GM18909 (cell line): Measurements from ENCODE around the gene MYO1G.
"Not testable (repeated sequence)": the region's sequence is repeated elsewhere in the genome, so short reads cannot be mapped to it uniquely, and the experiment has no call there.

Source experiments
- ATAC-seq: cut with Tn5 transposase; IDR thresholded peaks from one replicate; pipeline ENCODE4 v1.9.1; 2021; ENCODE audit warnings: mild to moderate bottlenecking; ENCODE audit not compliant: unreplicated experiment, poor library complexity

MYO1G gene

DNA sequence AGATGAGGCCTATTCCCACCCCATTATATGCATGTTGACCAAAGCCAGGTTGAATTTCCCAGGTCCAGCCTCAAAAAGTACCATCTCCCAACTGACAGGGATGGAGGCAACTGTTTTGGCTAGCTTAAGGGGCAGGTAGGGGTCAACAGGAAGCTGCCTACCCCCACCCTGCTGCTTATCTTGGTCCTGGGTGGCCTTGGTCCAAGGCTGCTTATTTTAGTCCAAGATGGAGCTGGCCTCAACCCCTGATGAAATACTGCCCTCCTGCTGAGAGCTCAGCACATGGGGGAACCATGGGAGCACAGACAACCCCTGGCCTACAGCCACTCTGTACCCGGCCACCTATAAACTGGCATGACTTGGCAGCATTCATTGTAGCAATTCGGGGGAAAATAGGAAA lies 23.1 kb downstream of the MYO1G start:
- ATAC-seq: no peak

DNA sequence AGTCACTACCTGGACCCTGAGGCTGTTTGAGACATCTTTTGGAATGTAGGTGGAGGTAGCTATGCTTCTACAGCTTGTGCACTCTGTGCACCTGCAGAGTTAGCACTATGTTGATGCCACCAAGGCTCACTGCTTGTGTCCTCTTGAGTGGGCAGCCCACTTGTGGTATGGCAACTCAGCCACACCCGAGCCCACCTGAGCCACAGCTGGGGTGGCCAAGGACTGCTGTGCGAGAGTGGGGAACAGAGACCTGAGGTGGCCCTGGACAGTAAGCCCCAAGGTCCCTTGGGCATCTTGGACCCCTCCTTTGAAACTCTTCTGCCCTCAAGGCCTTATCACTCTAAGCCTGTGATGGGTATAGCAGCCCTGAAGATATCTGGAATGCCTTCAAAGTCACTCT lies 25.7 kb downstream of the MYO1G start:
- ATAC-seq: no peak

DNA sequence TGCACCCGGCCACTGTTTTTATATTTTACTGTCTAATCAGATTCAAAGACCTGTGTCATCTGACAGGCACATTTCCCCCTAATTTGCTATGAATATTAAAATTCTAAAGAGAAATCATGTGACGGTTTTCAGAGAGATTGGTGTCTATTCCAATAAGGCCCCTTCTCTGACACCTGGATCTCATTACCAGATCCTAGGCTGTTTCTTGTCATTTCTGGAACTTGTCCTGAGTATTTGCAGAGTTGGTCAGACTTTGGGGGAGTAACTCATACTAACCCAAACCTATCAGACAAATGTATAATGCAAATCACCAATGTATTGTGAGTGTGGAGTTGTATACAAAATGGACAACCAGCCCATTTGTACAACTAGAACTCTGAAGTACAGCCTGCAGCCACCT lies 29.5 kb downstream of the MYO1G start:
- no peak for ATAC-seq

DNA sequence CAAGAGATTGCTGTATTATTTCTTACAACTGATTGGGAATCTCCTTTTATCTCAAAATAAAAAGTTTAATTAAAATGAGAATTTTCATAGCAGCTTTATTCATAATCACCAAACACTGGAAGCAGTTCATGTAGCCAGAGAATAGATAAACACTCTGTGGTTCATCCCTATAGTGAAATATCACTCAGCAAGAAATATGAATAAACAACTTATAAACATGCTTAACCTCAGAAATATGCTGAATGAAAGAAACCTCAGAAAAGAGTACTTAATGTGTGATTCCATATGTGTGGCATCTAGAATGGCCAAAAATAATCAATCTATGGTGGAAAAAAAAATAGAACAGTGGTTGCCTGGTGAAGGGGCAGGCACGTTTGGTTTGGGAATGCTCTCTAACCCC lies 33.3 kb downstream of the MYO1G start:
- no peak for ATAC-seq

DNA sequence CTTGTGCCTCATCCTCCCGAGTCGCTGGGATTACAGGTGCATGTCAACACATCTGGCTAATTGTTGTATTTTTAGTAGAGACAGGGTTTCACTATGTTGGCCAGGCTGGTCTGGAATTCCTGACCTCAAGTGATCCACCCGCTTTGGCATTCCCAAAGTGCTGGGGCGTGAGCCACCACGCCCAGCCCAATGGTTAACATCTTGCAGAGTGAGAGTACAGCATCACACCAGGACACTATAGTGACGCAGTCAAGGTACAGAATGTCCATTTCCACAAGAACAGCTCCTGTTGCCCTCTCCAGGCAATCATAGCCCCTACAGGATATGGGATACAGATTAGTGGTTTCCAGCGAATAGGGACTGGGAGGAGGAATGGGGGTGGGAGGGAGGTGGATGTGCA lies 34.0 kb downstream of the MYO1G start:
- no peak for ATAC-seq

DNA sequence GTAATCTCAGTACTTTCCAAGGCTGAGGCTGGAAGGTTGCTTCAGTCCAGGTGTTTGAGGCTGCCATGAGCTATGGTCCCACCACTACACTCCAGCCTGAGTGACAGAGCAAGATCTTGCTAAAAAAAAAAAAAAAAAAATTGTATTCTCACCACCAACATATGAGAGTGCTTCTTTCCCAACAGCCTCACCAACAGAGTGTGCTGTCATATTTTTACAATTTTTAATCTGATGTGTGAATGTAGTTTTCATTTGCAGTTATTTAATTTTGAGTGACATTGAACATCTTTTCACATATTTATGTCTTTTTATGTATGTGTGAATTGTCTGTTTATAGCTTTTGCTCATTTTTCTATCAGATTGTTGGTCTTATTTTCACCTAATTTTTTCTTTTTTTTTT lies 35.2 kb downstream of the MYO1G start:
- ATAC-seq: no peak

DNA sequence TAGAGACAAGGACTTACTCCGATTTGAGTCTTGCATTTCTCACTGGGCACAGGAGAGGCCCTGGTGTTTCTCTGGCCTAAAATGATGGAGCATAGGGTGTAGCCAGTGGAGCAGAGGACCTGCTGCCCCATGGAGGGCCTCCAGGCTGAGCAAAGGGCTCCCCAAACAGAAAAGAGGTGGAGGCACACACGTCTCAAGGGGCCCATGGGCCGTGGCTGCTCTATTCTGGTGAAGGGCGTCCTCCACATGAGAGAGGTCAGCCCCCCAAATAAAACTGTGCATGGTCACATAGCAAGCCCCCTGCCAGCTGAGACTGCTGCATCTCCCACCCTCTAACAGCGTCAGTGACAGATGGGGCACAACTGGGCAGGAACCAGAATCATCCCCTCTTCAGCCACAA lies 41.4 kb downstream of the MYO1G start:
- ATAC-seq: no peak

DNA sequence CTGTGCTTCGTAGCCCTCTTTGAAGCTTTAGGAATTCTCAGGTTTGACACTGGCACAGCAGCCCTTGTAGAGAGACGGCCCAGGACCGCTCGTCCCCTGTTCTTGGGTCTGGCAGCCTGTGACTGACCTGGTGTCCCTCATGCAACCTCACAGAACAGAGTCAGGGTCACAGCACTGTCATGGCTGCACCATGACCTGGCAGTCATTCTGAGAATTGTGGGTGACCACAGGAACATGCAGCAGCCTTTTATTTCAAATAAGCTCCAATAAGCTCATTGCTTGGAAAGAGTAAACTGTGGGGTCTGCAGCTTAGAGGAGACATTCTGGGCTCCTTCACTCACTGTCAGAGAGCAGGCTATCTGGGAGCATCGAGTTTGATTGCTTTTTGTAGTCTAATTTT lies 42.5 kb downstream of the MYO1G start:
- no peak for ATAC-seq

DNA sequence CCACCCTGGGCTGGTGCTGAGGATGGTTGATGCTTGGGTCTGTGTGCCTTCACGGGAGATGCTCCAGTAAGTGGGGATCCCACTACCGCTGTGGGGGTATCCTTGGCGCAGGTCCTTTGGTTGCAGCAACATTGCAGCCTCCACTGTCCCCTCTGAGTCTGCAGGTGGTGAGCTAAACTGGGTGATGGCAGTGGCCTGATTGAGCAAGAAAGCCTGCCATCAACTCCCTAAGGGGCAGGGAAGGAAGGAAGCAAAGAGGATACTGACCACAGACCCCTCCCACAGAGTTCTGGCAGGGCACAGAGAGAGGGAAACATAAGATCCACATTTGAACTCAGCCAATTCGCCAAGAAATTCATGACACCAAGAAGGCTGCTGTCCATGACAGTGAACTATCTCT lies 43.2 kb downstream of the MYO1G start:
- ATAC-seq: no peak

DNA sequence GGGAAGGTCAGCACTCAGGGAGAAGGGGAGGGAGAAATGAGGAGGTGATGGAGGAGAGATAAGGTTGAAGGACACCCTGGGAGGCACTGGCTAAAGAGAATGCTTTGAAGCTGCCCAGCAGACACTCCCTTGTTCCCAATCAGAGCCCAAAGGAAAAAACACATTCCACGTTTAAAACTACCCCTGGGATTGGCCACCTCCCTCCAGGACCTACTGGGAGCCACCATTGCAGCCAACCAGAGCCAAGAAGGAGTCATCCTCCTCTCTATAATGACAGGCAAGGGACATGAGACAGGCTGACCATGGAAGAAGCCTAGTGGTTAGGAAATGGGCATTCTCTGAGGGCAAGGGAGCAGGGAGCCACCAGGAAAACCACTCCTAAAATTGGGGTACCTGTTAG lies 43.8 kb downstream of the MYO1G start:
- no peak for ATAC-seq

DNA sequence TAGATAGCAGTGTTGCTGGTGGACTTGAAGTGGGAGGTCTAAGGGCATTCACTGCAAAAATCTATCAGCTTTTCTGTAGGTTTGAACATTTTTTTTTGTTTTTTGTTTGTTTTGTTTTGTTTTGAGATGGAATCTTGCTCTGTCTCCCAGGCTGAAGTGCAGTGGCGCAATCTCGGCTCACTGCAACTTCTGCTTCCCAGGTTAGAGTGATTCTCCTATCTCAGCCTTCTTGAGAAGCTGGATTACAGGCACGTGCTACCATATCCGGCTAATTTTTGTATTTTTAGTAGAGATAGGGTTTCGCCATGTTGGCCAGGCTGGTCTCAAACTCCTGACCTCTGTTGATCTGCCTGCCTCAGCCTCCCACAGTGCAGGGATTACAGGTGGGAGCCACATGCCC lies 44.3 kb downstream of the MYO1G start:
- ATAC-seq: not testable (repeated sequence)

DNA sequence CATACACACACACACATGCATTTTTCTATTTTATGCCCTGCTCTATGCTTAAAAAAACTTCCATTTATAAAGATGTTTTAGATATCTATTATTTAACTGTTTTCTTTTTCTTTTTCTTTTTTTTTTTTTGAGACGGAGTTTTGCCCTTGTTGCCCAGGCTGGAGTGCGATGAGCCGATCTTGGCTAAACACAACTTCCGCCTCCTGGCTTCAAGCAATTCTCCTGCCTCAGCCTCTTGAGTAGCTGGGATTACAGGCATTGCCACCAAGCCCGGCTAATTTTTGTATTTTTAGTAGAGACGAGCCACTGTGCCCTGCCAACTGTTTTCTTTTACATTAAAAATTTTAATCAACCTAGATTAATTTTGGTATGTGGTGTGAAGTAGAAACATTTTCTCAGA lies 47.9 kb downstream of the MYO1G start:
- no peak for ATAC-seq

DNA sequence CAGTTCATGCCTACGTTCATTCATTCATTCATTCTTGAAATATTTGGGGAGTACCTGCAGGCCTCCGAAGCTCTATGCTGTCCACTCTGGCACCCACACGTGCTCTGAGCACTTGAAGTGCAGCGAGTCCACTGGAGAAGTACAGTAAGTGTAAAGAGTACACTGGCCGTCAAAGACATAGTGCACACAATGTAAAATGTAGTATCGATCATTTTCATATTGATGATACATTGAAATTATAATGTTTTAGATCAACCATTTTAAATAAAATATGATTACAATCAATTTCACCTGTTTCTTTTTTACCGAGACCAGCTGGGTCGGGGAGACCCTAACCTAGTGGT lies 56.5 kb downstream of the MYO1G start:
- no peak for ATAC-seq

DNA sequence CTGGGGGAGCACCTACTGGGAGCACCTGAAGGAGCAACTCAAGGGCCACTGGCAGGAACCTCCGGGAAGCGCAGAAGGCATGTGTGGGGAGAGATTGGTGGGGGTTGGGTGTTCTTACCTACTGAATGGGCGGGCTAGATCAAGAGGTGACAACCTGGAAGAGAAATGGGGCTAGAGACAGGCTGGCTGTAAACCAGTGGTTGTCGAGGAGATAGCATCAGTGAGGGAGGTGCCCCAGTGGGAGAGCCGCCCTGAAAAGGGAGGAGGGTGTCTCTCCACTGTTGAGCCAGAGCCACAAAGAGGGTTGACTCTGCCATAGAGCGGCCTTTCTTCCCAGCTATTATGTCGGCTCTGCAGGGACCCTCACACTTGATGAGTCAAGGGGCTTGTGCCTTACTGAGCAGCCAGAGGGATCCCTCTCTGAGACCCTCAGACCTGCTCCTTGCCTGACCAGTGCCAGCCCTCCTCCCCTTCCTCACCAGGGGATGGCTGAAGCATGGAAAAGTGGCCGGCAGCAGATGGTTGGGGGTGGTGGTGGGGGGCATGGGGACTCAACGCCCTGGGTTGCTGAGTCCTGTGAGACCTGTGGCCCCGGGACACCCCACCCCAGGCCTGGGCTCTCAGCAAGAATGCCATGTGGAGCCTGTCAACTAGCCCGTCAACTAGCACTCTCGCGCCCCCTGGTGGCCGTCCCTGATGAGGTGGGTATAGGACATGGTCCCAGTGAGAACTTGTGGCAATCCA lies 57.0 kb downstream of the MYO1G start:
- peak; percentile 66 for ATAC-seq

DNA sequence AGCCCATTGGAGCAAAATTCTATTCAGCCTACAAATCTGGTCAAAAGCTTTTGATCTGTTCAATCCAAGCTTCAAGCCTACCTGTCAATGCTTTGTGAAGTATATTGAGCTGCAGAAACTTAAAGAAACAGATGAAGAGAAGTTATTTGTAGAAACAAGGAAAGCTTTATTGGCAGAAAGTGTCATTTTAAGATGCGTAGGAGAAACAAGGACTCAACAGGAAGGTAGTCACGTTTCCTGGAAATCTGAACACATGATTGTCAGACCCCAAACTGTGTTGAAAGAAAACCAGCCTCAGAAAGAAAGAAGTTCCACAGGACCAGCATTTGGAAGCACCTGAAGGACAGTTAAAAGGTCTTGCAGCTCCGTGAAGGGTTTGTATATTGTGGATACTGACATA lies 58.7 kb downstream of the MYO1G start:
- no peak for ATAC-seq

DNA sequence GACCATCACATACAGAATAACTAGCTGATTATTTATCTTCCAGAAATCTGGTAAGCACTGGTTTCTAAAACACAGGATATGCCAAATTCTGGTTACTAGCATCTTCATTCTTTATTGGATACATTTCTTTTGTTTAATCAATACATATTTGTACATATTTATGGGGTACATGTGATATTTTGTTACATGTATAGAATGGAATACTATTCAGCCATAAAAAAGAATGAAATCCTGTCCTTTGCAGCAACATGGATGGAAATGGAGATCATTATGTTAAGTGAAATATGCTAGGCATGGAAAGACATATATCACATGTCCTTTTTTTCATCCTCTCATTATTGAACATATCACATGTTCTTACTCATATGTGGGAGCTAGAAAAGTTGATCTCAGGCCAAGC lies 60.8 kb downstream of the MYO1G start:
- no peak for ATAC-seq

DNA sequence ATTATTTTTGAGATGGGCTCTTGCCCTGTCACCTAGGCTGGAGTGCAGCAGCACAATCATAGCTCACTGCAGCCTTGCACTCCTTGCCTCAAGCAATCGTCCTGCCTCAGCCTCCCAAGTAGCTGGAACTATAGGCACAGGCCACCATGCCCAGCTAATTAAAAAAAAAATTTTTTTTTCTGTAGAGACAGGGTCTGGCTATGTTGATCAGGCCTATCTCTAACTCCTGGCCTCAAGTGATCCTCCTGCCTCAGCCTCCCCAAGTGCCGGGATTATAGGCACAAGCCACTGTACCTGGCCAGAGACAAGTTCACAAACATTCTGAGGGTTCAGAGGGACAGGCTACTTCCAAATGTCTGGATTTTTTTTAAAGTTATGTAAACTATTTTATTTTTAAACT lies 61.4 kb downstream of the MYO1G start:
- ATAC-seq: no peak

DNA sequence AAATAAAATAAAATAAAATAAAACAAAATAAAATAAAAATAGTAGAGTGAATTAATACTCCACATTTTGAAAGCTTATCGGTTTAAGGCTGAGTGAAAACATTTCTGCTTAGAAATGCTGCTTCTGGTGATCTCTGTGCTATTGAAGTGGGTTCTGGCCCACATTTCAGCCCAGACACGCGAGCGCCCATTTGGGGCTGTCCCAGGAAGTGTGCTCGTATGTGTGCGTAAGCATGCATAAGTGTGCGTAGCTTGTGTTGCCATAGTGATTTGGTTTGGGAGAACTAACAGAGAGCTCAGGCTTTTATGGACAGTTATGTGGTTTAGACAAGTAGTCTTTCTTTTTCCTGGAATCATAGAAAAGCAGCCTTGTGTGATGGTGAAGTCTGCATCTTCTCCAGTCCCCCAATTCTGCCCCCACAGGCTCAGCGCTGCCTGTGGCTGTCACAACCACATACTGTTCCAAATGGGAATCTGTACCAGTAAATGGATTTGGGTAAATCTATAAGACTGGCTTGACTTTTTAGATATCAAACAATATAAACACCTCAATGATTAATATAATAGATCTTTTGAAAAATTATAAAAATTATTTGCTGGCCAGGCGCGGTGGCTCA lies 63.7 kb downstream of the MYO1G start:
- ATAC-seq: no peak

DNA sequence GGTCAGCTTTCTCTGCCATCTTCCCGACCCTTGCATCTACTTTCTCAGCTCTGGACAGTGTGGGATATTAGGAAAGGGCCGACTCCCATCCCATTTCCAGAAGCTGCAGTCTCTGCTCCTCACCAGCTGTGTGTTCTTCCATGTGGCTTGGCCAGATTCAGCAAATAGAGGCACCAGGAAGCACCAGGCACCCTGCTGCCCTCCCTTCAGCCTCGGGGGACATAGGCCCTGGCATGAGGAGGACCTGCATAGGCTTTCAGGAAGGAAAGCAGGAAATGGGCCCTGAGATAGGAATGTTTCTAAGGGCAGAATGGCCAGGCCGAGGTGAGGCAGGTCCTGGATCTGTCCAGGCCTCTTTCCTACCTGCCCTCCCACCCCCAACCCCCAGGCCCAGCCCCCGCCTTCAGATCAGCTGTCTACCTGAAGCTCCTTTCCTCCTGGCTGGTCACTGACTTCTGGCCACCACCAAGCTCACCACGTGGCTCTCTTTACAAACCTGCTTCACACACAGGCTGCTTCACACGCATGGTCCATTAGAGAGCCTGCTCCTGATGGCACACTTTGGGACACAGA lies 66.0 kb downstream of the MYO1G start:
- no peak for ATAC-seq
